ENCODE measurements around the gene GALNT14.
A peak's percentile ranks its signal among the peaks of the same experiment; 100 is the strongest.
"Not testable (repeated sequence)": the region's sequence is repeated elsewhere in the genome, so short reads cannot be mapped to it uniquely, and the experiment has no call there.

GALNT14 gene

DNA sequence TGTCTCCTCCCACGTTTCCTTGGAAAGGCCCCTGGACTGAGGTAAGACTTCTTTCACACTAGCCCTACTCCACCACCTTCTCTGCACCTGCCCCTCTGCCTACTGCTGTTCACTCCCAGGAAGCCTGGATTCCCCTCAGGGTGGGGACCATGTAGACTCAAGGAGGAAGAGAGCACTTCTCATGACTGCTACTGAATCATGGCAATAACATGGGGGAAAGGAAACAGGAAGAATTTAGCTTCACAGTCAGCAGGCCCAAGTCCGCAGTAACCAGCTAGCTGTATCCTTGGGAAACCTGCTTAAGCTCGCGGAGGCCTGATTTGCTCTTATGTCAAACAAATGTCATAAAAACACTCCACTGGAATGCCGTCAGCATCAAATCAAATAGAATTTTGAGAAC lies 204.7 kb downstream of the GALNT14 start:
- no peak for DNase-seq

DNA sequence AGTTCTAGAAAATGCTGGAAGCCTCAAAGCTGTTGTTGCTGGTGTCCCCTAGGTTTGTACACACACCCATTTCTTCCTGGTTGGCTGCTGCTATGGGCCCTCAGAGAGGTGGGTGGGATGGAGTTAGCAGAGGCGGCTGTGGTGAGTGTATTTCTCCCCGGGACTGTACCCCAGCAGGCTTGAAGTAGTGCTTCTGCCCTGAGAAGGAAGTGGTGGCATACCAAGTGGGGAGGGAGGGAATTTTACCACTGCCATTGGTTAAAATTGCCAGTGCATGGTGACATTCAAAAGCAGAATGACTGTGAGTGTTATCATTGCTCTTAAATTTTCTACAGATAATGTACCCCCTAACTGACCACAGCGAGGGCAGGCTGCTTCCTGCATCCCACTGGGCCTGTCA lies 205.4 kb downstream of the GALNT14 start:
- peak; percentile 13 for DNase-seq

DNA sequence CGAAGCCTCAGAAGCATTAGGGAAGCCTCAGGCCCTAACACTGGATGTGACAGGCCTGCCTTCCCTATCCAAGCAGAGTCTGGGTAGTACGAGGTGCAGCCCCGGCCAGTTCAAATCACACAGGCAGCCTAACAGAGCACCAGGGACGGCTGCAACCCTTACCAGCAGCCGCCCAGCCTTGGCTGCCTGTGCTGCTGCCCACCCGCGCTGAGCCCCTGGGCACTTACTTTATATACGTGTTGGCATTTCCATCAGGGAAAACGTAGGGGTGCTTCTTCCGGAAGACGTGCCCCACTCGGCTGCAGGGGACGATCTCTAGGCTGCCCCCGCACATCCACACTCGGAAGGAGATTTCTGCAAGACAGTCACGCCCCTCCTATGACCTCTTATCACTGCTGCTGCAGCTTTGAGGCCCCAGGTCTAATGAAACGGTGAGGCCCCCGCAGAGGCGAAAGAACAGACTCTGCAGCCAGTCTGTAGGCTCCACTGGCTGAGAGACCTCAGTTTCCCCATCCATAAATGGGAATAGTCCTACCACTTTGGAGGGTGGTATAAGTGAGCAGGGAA lies 206.3 kb downstream of the GALNT14 start:
- DNase-seq, result no peak

- no peak for DNase-seq
These were observed 207.5 kb downstream of the GALNT14 start for GRCh38 chr2:30930716-30931115.

DNA sequence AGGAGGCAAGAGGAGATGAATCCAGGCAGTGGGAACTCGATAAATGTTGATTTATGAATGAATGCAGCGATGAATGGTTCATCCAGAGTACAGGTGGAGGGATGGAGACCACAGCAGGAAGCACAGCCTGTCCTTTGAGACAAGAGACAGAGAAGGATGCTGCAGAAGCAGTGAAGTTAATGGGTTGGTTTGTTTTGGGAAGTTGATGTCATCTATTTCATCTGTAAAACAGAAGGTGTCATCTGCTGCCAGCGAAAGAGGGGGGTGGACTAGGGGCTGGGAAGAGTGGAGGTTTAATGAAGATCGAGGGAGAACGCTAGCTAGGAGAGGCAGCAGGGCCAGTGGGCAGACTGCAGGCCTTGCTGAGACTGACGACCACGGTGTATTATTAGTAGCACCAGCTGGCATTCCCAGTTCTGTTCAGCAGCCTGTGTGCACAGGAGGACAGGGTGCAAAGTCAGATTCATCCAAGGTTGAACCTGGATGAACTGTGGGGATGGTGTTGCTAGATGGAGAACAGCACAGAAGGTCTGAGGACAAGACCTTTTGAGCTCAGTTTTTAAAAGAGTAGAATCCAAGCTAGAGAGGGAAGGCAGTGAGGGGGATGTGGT lies 210.7 kb downstream of the GALNT14 start:
- DNase-seq, result no peak

DNA sequence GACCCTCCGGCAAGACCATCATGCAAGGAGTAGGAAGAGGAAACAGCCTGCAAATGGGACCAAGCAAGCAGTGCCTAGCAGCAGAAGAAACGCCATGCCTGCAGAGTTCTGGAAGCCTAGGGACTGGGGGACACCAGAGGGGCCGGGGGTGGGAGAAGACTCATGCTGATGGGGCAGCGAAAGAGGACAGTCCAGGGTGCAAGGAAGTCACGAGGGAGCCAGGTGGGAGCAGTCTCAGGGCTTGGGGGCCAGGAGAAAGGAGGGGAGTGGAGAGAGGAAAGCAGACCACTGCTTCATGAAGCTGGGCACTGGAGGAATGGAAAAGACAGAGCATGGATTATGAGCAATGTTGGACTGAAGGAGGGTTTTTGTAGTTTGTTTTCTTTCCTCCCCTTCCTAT lies 211.6 kb downstream of the GALNT14 start:
- DNase-seq, result no peak

GRCh38 chr2:30923623-30924022 lies 214.6 kb downstream of the GALNT14 start:
- no peak for DNase-seq

DNA sequence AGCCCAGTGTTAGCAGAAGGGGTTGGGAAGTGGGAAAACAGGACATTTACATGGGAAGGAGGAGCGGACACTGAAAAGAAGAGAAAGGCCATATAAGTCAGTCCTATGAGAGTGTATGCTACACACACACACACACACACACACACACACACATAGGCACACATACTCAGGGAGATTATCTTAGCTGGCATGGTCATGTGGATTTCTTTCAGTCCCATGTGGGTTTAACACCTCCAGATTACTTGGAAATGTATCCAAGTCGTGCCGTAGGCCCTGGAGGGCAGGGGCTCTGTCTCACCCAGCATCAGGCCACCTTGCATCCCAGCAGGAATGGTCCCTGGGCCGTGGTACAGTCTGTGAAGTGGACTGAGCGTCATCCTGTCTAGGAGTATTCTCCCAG lies 217.7 kb downstream of the GALNT14 start:
- no peak for DNase-seq

GRCh38 chr2:30915486-30915885 lies 222.8 kb downstream of the GALNT14 start:
- DNase-seq, result peak; percentile 15

- DNase-seq, result no peak
These were observed 223.8 kb downstream of the GALNT14 start for GRCh38 chr2:30914456-30914855.

DNA sequence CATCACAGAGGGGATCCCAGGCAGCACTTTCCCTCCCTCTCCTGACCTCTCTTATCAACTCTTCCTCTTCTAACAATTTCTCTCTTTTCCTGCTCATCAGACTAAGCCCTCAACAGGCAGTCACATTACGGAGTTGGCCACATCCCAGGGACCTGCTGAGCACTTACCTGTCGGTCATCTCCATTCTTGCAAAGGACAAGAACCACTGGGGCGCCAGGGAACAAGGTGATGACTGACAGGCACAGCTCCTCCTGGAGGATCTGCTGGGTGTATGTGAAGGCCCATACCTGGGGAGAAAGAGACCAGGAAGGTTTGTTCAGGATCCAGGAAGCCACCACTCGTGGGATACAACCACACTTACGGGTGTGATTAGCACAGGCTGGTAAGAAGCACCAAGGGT lies 226.2 kb downstream of the GALNT14 start:
- no peak for DNase-seq

DNA sequence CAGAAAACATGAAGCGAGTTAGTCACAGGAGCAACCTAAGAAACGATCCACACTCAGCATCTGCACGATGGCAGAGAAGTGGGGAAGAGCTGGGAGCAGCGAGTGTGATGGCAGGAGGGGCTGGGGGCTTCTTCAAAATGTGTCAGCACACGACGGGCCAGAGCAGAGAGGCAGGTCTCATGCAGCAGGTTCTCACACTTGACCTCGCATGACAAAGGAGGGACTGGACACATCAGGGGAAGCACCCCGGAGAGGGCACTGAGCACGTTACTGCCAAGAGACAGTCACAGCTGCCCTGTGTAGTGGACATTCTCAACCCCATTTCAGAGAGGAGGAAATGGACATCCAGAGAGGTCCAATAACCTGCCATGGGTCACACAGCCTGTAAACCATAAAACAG lies 226.9 kb downstream of the GALNT14 start:
- DNase-seq, result no peak

DNA sequence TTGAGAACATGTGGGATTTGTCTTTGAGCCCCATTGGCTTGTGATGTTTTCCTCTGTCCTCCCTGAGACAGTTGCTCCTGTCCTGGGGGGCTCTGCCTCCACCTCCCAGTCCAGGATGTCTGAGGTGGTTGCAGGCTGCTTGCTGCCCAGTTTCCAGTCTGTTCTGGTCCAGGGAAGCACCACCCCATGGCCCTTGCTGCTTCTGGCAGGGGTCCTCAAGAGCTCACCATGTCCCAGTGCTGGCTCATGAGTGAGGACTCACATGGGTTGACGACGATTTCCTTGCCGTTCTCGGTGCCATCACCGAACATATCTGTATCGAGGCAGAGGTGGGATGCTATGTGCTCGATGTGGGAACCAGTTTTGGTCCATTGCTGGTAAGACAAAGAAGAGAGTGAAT lies 227.6 kb downstream of the GALNT14 start:
- no peak for DNase-seq

DNA sequence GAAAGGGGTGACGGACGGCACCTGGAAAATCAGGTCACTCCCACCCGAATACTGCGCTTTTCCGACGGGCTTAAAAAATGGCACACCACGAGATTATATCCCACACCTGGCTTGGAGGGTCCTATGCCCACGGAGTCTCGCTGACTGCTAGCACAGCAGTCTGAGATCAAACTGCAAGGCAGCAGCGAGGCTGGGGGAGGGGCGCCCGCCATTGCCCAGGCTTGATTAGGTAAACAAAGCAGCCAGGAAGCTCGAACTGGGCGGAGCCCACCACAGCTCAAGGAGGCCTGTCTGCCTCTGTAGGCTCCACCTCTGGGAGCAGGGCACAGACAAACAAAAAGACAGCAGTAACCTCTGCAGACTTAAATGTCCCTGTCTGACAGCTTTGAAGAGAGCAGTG lies 233.8 kb downstream of the GALNT14 start:
- not testable (repeated sequence) for DNase-seq

DNA sequence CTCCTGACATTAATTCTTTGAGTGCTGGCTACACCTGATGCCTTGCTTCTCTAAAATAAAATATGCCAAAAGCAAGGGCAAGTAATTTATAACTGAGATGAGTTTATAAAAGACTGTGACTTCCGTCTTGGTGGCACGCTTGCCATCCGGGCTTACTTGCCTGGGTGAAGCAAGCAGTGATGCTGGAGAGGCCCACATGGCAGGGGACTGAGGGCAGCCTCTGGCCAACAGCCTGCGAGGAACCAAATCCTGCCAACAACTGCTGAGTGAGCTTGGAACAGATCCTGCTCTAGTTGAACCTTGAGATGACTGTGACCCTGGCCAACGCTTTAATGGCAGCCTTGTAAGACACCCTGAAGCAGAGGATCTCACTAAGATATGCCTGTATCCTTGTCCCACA lies 234.9 kb downstream of the GALNT14 start:
- DNase-seq, result no peak

- DNase-seq, result no peak
These were observed 237.9 kb downstream of the GALNT14 start for GRCh38 chr2:30900381-30900780.

GRCh38 chr2:30899516-30900054 lies 238.7 kb downstream of the GALNT14 start:
- DNase-seq, result no peak

DNA sequence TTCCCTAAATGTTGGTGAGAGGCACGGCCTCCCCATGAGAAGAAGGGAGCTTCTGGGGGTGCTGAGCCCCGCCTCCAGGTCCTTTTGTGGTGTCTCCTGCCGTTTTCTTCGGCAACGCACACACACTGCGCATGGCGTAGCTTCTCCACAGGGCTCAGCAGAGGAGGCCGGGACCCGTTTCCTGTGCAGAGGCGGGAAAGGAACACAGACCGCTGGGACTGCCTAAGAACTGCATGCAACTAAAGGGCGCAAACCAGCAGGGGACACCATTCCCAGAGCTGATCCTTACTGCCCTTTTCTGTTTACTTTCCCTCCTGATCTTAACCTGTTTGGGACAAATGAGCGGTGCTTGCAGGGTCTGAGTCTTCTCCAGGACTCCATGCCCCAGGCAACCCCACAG lies 240.7 kb downstream of the GALNT14 start:
- DNase-seq, result no peak

GRCh38 chr2:30894498-30895119 lies 243.6 kb downstream of the GALNT14 start:
- DNase-seq, result no peak

GRCh38 chr2:30888852-30889409 lies 249.3 kb downstream of the GALNT14 start:
- DNase-seq, result no peak

DNA sequence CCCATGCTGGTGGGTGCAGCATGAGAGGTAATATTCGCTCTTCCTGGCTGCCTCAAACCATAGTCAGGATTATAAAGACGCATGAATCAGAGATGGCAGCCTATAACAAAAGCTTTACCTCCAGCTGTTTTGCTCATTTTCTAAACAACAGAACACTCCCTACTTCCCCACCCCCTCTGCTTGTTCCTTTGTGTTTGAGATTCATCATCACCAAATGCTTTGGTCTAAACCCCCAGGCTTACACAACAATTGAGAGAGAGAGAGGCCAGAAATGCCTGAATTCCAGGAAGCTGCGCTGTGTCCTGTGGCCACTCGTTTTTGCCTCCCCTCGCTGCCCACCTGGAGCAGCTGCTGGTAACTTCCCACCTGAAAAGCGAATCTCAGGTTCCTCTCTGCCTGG lies 252.2 kb downstream of the GALNT14 start:
- no peak for DNase-seq

GRCh38 chr2:30883822-30884221 lies 254.4 kb downstream of the GALNT14 start:
- DNase-seq, result no peak

GRCh38 chr2:30883184-30883583 lies 255.1 kb downstream of the GALNT14 start:
- DNase-seq, result no peak

GRCh38 chr2:30880516-30880915 lies 257.7 kb downstream of the GALNT14 start:
- no peak for DNase-seq
